Measurements from ENCODE around the gene YRDC.
A peak's percentile ranks its signal among the peaks of the same experiment; 100 is the strongest.

The YRDC gene

GRCh38 chr1:37807555-37808368 is at the start of gene YRDC, which contains the start of gene C1orf122:
YRDC (minus strand) TSS chr1:37808208; CDS start chr1:37808180, 28 bp downstream.
C1orf122 (plus strand) TSS chr1:37807790; CDS start chr1:37808405, 615 bp downstream.
- peak; percentile 94 for DNase-seq

GRCh38 chr1:37854406-37854805 is 46.4 kb upstream of the YRDC start:
- DNase-seq, result no peak

- no peak for DNase-seq
These were observed 45.1 kb upstream of the YRDC start for GRCh38 chr1:37853157-37853556.

- no peak for DNase-seq
These were observed 43.8 kb upstream of the YRDC start for GRCh38 chr1:37851782-37852210.

GRCh38 chr1:37851262-37851661 is 43.3 kb upstream of the YRDC start:
- no peak for DNase-seq

- DNase-seq, result no peak
These were observed 42.4 kb upstream of the YRDC start for GRCh38 chr1:37850352-37850955.

GRCh38 chr1:37849480-37849879 is 41.5 kb upstream of the YRDC start:
- DNase-seq, result no peak

GRCh38 chr1:37846647-37847339 is 38.8 kb upstream of the YRDC start:
- no peak for DNase-seq

GRCh38 chr1:37845786-37846185 is 37.8 kb upstream of the YRDC start:
- DNase-seq, result no peak

GRCh38 chr1:37845049-37845646 is 37.1 kb upstream of the YRDC start:
- DNase-seq, result no peak

- no peak for DNase-seq
These were observed 36.5 kb upstream of the YRDC start for GRCh38 chr1:37844536-37844935.

- DNase-seq, result no peak
These were observed 33.6 kb upstream of the YRDC start for GRCh38 chr1:37841652-37842051.

GRCh38 chr1:37840711-37841110 is 32.7 kb upstream of the YRDC start:
- no peak for DNase-seq

GRCh38 chr1:37839676-37840075 is 31.7 kb upstream of the YRDC start:
- no peak for DNase-seq

GRCh38 chr1:37836788-37837187 is 28.8 kb upstream of the YRDC start:
- DNase-seq, result no peak

- DNase-seq, result no peak
These were observed 23.8 kb upstream of the YRDC start for GRCh38 chr1:37831809-37832208.

- DNase-seq, result no peak
These were observed 23.1 kb upstream of the YRDC start for GRCh38 chr1:37831109-37831508.

- DNase-seq, result no peak
These were observed 20.5 kb upstream of the YRDC start for GRCh38 chr1:37828410-37829074.

- DNase-seq, result no peak
These were observed 17.5 kb upstream of the YRDC start for GRCh38 chr1:37825506-37825905.

GRCh38 chr1:37824001-37824400 is 16.0 kb upstream of the YRDC start:
- DNase-seq, result no peak

GRCh38 chr1:37822906-37823815 is 15.2 kb upstream of the YRDC start:
- no peak for DNase-seq

GRCh38 chr1:37821481-37821880 is 13.5 kb upstream of the YRDC start:
- no peak for DNase-seq

All from fibroblast of skin of right biceps (primary cell).